ENCODE results near the gene AGBL5.
A peak's percentile ranks its signal among the peaks of the same experiment; 100 is the strongest.
"Not testable (repeated sequence)": the region's sequence is repeated elsewhere in the genome, so short reads cannot be mapped to it uniquely, and the experiment has no call there.

AGBL5 gene

GRCh38 chr2:27095745-27096651, 44.5 kb downstream of the AGBL5 start:
- Histone ChIP-seq H3K4me1 (ENCODE audit: control insufficient read depth, insufficient read depth, low read length) (peaks cover 7% of the 10 kb centered on the region), H3K27me3 (ENCODE audit: control insufficient read depth, insufficient read depth, low read length) (no peaks in the 10 kb centered on the region), H3K36me3 (ENCODE audit: control insufficient read depth, insufficient read depth, low read length) (no peaks in the 10 kb centered on the region), H3K4me3 (ENCODE audit: low read length) (peak overlapping the region; percentile 55), H3K9ac (ENCODE audit: low read length) (no peak overlapping the region), H3K27ac (ENCODE audit: low read depth, low read length) (no peak overlapping the region)

DNA sequence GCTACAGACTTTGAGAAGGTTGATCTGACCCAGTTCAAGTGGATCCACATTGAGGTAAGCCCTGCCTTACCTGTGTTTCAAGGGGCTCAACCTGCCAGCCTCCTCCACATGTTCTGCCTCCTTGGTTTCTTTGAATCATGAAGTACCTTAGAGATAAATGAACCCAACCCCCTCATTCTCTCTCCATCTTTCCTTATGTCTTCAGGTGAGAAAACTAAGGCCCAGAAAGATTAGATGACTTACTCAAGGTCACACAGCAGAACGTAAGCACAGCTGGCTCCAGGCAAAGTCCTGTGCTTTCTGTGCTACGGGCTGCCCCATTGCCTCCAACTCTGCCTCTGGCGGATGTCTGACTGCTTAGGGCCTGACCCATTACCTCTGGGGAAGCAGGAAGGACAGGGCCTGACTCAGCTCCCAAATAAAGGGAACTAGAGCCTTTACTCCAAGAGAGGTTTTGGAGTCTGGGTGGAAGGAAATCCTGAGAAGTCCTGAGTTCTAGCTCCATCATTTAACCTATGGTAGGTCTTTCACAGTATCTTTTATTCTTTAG, 45.4 kb downstream of the AGBL5 start:
- Histone ChIP-seq H3K36me3 (ENCODE audit: control insufficient read depth, insufficient read depth, low read length) (no peaks in the 10 kb centered on the region), H3K4me3 (ENCODE audit: low read length) (no peak overlapping the region), H3K27me3 (ENCODE audit: control insufficient read depth, insufficient read depth, low read length) (no peaks in the 10 kb centered on the region), H3K4me1 (ENCODE audit: control insufficient read depth, insufficient read depth, low read length) (peaks cover 7% of the 10 kb centered on the region), H3K27ac (ENCODE audit: low read depth, low read length) (no peak overlapping the region), H3K9ac (ENCODE audit: low read length) (no peak overlapping the region)

- Histone ChIP-seq H3K36me3 (ENCODE audit: control insufficient read depth, insufficient read depth, low read length) (no peaks in the 10 kb centered on the region), H3K4me1 (ENCODE audit: control insufficient read depth, insufficient read depth, low read length) (peaks cover 7% of the 10 kb centered on the region), H3K27me3 (ENCODE audit: control insufficient read depth, insufficient read depth, low read length) (no peaks in the 10 kb centered on the region), H3K4me3 (ENCODE audit: low read length) (no peak overlapping the region), H3K9ac (ENCODE audit: low read length) (no peak overlapping the region), H3K27ac (ENCODE audit: low read depth, low read length) (no peak overlapping the region)
These were observed 45.9 kb downstream of the AGBL5 start for GRCh38 chr2:27097341-27097740.

- Histone ChIP-seq H3K27ac (ENCODE audit: low read depth, low read length) (no peak overlapping the region), H3K27me3 (ENCODE audit: control insufficient read depth, insufficient read depth, low read length) (no peaks in the 10 kb centered on the region), H3K4me3 (ENCODE audit: low read length) (no peak overlapping the region), H3K9ac (ENCODE audit: low read length) (no peak overlapping the region), H3K4me1 (ENCODE audit: control insufficient read depth, insufficient read depth, low read length) (peaks cover 7% of the 10 kb centered on the region), H3K36me3 (ENCODE audit: control insufficient read depth, insufficient read depth, low read length) (no peaks in the 10 kb centered on the region)
These were observed 48.0 kb downstream of the AGBL5 start for GRCh38 chr2:27099334-27099955.

DNA sequence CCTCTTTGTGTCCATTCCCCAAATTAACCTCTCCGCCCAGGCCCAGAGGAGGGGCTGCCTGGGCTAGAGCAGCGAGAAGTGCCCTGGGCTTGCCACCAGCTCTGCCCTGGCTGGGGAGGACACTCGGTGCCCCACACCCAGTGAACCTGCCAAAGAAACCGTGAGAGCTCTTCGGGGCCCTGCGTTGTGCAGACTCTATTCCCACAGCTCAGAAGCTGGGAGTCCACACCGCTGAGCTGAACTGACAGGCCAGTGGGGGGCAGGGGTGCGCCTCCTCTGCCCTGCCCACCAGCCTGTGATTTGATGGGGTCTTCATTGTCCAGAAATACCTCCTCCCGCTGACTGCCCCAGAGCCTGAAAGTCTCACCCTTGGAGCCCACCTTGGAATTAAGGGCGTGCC, 48.6 kb downstream of the AGBL5 start:
- H3K4me3 ChIP-seq (ENCODE audit: low read length), result no peak overlapping the region
- no peaks in the 10 kb centered on the region for H3K27me3 ChIP-seq (ENCODE audit: control insufficient read depth, insufficient read depth, low read length)
- no peak overlapping the region for H3K9ac ChIP-seq (ENCODE audit: low read length)
- H3K27ac ChIP-seq (ENCODE audit: low read depth, low read length), result no peak overlapping the region
- H3K4me1 ChIP-seq (ENCODE audit: control insufficient read depth, insufficient read depth, low read length), result peaks cover 7% of the 10 kb centered on the region
- no peaks in the 10 kb centered on the region for H3K36me3 ChIP-seq (ENCODE audit: control insufficient read depth, insufficient read depth, low read length)

DNA sequence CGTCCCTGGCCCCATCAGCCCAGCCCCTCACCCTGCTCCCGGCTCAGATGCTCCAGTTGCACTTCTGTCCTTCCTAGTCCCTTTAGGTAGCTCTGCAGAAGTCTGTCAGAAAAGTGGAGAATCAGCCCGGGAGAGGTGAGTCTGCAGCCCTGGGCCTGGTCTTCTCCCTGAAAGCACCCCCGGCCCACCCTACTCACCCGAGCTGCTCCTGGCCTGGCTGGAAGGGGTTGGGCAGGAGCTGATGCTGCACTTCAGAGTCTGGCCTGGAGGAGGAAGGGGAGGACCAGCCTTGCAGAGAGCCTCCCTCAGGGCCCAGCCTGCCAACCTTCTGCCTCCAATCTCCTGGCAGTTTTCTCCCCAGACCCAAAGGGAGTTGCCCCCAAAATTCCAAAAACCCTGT, 50.9 kb downstream of the AGBL5 start:
- Histone ChIP-seq H3K4me3 (ENCODE audit: low read length) (no peak overlapping the region), H3K4me1 (ENCODE audit: control insufficient read depth, insufficient read depth, low read length) (no peaks in the 10 kb centered on the region), H3K36me3 (ENCODE audit: control insufficient read depth, insufficient read depth, low read length) (no peaks in the 10 kb centered on the region), H3K9ac (ENCODE audit: low read length) (no peak overlapping the region), H3K27me3 (ENCODE audit: control insufficient read depth, insufficient read depth, low read length) (no peaks in the 10 kb centered on the region), H3K27ac (ENCODE audit: low read depth, low read length) (no peak overlapping the region)

DNA sequence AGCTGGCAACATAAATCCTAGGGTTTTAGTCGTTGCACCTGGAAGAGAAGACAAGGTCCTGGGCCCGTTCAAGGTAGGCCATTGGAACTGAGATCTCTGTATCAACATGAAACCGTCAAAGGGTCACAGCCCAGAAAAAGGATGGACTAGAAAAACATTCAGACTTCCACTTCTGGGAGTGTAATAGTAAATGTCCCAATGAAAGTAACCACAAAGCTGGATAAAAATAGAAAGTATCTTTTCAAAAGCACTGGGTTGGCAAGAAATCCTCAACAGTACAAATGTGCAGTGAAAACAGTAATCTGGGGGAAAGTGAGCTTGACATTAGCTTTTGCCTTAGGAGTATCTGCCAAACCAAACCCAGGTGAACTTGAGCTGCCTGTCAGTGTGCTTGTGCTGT, 54.5 kb downstream of the AGBL5 start:
- H3K36me3 ChIP-seq (ENCODE audit: control insufficient read depth, insufficient read depth, low read length), result no peaks in the 10 kb centered on the region
- no peak overlapping the region for H3K9ac ChIP-seq (ENCODE audit: low read length)
- no peak overlapping the region for H3K4me3 ChIP-seq (ENCODE audit: low read length)
- H3K27me3 ChIP-seq (ENCODE audit: control insufficient read depth, insufficient read depth, low read length), result no peaks in the 10 kb centered on the region
- no peaks in the 10 kb centered on the region for H3K4me1 ChIP-seq (ENCODE audit: control insufficient read depth, insufficient read depth, low read length)
- no peak overlapping the region for H3K27ac ChIP-seq (ENCODE audit: low read depth, low read length)

DNA sequence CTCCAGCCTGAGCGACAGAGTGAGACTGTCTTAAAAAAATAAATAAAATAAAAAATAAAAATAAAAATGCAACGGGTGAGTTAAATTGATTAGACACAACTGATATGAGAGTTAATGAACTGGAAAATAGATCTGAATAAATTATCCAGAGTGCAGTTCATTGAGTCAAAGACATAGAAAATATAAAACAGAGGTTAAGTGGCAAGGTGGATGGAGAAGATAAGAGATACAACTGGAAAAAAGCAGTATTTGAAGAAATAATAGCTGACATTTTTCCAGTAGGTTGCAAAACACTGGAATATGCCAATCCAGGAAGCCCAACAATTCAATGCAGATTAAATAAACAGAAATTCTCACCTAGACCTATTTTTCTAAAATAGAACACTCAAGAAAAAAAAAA, 56.8 kb downstream of the AGBL5 start:
- Histone ChIP-seq H3K36me3 (ENCODE audit: control insufficient read depth, insufficient read depth, low read length) (no peaks in the 10 kb centered on the region), H3K27me3 (ENCODE audit: control insufficient read depth, insufficient read depth, low read length) (no peaks in the 10 kb centered on the region), H3K9ac (ENCODE audit: low read length) (no peak overlapping the region), H3K4me1 (ENCODE audit: control insufficient read depth, insufficient read depth, low read length) (no peaks in the 10 kb centered on the region), H3K27ac (ENCODE audit: low read depth, low read length) (no peak overlapping the region), H3K4me3 (ENCODE audit: low read length) (no peak overlapping the region)

GRCh38 chr2:27109083-27109482, 57.6 kb downstream of the AGBL5 start:
- no peak overlapping the region for H3K9ac ChIP-seq (ENCODE audit: low read length)
- no peak overlapping the region for H3K4me3 ChIP-seq (ENCODE audit: low read length)

GRCh38 chr2:27110603-27111352, 59.3 kb downstream of the AGBL5 start:
- not testable (repeated sequence) for H3K27me3 ChIP-seq (ENCODE audit: control insufficient read depth, insufficient read depth, low read length); H3K9ac ChIP-seq (ENCODE audit: low read length); H3K36me3 ChIP-seq (ENCODE audit: control insufficient read depth, insufficient read depth, low read length); H3K4me1 ChIP-seq (ENCODE audit: control insufficient read depth, insufficient read depth, low read length); H3K4me3 ChIP-seq (ENCODE audit: low read length); H3K27ac ChIP-seq (ENCODE audit: low read depth, low read length)

More at GRCh38 chr2:27109083-27109482, 57.6 kb downstream of the AGBL5 start:
- H3K27ac ChIP-seq (ENCODE audit: low read depth, low read length), result no peak overlapping the region
- no peaks in the 10 kb centered on the region for H3K4me1 ChIP-seq (ENCODE audit: control insufficient read depth, insufficient read depth, low read length)
- H3K36me3 ChIP-seq (ENCODE audit: control insufficient read depth, insufficient read depth, low read length), result no peaks in the 10 kb centered on the region
- H3K27me3 ChIP-seq (ENCODE audit: control insufficient read depth, insufficient read depth, low read length), result no peaks in the 10 kb centered on the region

GRCh38 chr2:27111392-27112078, 60.1 kb downstream of the AGBL5 start:
- not testable (repeated sequence) for H3K36me3 ChIP-seq (ENCODE audit: control insufficient read depth, insufficient read depth, low read length); H3K4me1 ChIP-seq (ENCODE audit: control insufficient read depth, insufficient read depth, low read length); H3K27ac ChIP-seq (ENCODE audit: low read depth, low read length); H3K4me3 ChIP-seq (ENCODE audit: low read length); H3K27me3 ChIP-seq (ENCODE audit: control insufficient read depth, insufficient read depth, low read length); H3K9ac ChIP-seq (ENCODE audit: low read length)

DNA sequence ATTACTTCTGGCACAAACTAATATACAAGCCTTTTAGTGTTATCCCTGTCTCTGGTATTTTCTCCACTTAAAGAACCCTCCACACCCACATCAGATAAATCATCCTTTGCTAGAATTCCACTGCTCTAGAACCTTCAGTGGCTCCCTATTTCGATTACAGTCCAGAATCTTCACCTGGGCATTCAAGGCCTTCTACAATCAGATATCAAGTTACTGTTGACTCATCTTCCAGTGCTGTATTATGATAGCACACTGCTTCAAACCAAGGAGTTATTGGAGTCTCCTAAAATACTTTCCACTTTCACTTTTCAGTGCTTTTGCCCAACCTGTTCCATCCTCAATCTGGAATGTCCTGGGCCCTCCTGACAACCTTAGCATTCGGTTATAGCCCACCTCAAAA, 64.1 kb downstream of the AGBL5 start:
- Histone ChIP-seq H3K4me3 (ENCODE audit: low read length) (no peak overlapping the region), H3K27ac (ENCODE audit: low read depth, low read length) (no peak overlapping the region), H3K4me1 (ENCODE audit: control insufficient read depth, insufficient read depth, low read length) (no peaks in the 10 kb centered on the region), H3K27me3 (ENCODE audit: control insufficient read depth, insufficient read depth, low read length) (peaks cover 7% of the 10 kb centered on the region), H3K36me3 (ENCODE audit: control insufficient read depth, insufficient read depth, low read length) (no peaks in the 10 kb centered on the region), H3K9ac (ENCODE audit: low read length) (no peak overlapping the region)

All from rectal smooth muscle tissue (tissue), 1 donor.